PFSK-1 (cell line): ENCODE results near the gene MOSMO.

Experiments used
- FOXP2 ChIP-seq: optimal IDR thresholded peaks from 2 replicates; pipeline ENCODE3; 2011; ENCODE audit warnings: borderline replicate concordance, control low read depth, inconsistent platforms; ENCODE audit not compliant: insufficient read depth; ENCODE audit errors: extremely low read length, extremely low read depth
- POLR2AphosphoS5 ChIP-seq: IDR thresholded peaks from 2 replicates; pipeline ENCODE4 v1.6.1; 2012; ENCODE audit warnings: low read depth, mild to moderate bottlenecking, control low read depth, low read length, moderate library complexity
- REST ChIP-seq, 2 experiments: IDR thresholded peaks; 2 replicates each; pipeline versions ENCODE4 v1.6.1 to v1.8.0; 2011 to 2012; ENCODE audit warnings: low read depth in 2 of 2, low read length in 2 of 2, control low read depth in 1 of 2, inconsistent platforms in 1 of 2, mild to moderate bottlenecking in 1 of 2, moderate library complexity in 1 of 2; ENCODE audit not compliant: insufficient read depth in 1 of 2
- SIN3A ChIP-seq: IDR thresholded peaks from 2 replicates; pipeline ENCODE4 v1.6.1; 2012; ENCODE audit warnings: mild to moderate bottlenecking, low read length, moderate library complexity, borderline replicate concordance; ENCODE audit not compliant: insufficient read depth
- TAF1 ChIP-seq: IDR thresholded peaks from 2 replicates; pipeline ENCODE4 v1.6.1; 2012; ENCODE audit warnings: low read length, control low read depth, borderline replicate concordance; ENCODE audit not compliant: insufficient read depth

MOSMO gene

DNA sequence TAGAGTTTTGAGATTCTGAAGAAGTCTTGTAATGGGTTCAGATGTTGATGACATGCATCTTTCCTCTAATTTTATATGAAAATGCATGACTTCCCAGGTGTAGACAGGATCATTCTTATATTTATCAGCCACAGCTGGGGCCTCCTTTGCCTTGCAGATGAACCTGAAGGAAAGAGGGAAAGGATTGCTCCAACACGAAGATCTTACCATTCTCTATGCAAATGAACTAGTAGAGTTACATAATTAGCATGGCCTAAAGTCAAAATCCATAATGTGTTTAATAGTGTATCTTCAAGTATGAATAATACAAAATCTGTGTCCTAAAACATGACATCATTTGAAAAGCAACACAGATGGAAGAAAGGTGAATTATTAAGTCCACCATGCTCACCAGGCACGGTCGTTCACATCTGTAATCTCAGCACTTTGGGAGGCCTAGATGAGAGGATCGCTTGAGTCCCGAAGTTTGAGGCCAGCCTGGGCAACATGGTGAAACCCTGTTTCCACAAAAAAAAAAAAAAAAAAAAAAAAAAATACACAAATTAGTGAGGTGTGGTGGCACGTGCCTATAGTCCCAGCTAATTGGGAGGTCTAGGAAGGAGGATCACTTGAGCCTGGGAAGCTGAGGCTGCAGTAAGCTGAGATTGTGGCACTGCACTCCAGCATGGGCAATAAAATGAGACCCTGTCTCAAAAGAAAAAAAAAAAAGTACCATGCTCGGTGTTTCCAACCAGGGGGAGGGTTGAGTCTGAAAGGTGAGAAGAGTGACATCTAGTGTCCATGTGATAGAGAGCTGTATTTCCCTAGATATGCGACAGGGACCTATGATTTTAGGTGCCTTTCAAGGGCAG is 90.7 kb downstream of the MOSMO start:
- no peak for TF ChIP-seq POLR2AphosphoS5
- TF ChIP-seq FOXP2: no peak
- no peak for TF ChIP-seq REST (IDR thresholded peaks at IDR 0.05; ENCODE audit: insufficient read depth in 1 of 2, low read depth in 2 of 2, low read length in 2 of 2)
- TF ChIP-seq TAF1: no peak

DNA sequence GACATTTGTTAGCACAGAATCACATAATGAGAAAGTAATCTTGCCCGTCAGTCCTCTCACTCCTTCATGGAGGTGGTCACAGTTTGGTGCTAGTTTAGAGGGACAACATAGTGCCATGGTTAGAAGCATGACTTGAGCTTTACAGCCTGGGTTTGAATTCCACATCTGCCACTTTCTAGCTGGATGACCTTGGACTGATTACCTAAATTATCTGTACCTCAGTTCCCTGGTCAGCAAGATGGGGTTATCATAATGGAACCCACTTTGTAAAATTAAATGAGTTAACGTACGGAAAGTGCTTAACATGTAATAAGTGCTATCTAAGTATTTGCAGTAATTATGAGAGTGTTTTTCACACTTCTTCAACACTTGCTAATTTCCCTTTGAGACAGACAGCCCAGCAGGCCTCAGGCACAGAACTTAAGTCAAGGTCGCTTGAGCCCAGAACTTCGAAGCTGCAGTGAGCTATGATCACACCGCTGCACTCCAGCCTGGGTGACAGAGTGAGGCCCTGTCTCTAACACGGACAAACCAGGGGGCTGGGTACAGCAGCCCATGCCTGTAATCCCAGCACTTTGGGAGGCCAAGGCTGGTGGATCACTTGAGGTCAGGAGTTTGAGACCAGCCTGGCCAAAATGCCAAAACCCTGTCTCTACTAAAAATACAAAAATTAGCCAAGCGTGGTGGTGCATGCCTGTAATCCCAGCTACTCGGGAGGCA is 91.5 kb downstream of the MOSMO start:
- no peak for TF ChIP-seq FOXP2
- no peak for TF ChIP-seq SIN3A
- no peak for TF ChIP-seq TAF1
- TF ChIP-seq POLR2AphosphoS5: no peak
- no peak for TF ChIP-seq REST (IDR thresholded peaks at IDR 0.05; ENCODE audit: insufficient read depth in 1 of 2, low read depth in 2 of 2, low read length in 2 of 2)

DNA sequence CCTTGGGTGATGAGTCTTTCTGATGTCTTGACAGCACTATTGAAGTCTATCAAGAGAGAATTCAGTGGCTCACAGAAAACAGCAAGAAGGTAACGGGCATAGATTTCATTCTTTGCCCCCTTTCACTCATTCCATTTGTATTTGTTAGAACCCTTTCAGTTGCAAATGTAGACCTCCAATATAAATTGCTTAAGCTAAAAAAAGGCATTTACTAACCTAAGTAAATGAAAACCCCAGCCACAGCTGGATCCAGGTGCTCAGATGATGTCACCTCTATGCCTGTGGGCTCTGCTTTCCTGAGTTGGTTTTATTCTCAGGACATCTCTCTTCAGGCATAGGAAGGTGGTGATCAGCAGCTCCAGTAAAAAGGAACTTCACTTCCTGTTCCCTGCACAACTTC is 95.5 kb downstream of the MOSMO start:
- TF ChIP-seq TAF1: no peak
- no peak for TF ChIP-seq SIN3A
- no peak for TF ChIP-seq POLR2AphosphoS5
- TF ChIP-seq FOXP2: no peak
- TF ChIP-seq REST (IDR thresholded peaks at IDR 0.05; ENCODE audit: insufficient read depth in 1 of 2, low read depth in 2 of 2, low read length in 2 of 2): no peak

GRCh38 chr16:22109258-22109898 is 101.5 kb downstream of the MOSMO start:
- TF ChIP-seq REST (IDR thresholded peaks at IDR 0.05; ENCODE audit: insufficient read depth in 1 of 2, low read depth in 2 of 2, low read length in 2 of 2) (no peak), POLR2AphosphoS5 (no peak), FOXP2 (no peak), SIN3A (no peak), TAF1 (no peak)
